ENCODE data around the gene PCDH9.

- TF ChIP-seq ZFAT (CRISPR knock-in tag; conservative IDR thresholded peaks at IDR 0.05) = no peak
- TF ChIP-seq ARNTL (CRISPR knock-in tag; IDR thresholded peaks at IDR 0.05) = no peak
- TF ChIP-seq CBFB (CRISPR knock-in tag; IDR thresholded peaks at IDR 0.05) = no peak
- no peak for TF ChIP-seq PHF8 (CRISPR knock-in tag; IDR thresholded peaks at IDR 0.05)
- no peak for TF ChIP-seq FOXJ3 (CRISPR knock-in tag; IDR thresholded peaks at IDR 0.05; ENCODE audit: borderline replicate concordance)
- TF ChIP-seq CTCF (CRISPR knock-in tag; IDR thresholded peaks at IDR 0.05) = no peak
- TF ChIP-seq NR3C1 (CRISPR knock-in tag; IDR thresholded peaks at IDR 0.05) = no peak
- no peak for TF ChIP-seq MNT (IDR thresholded peaks at IDR 0.05)
- TF ChIP-seq ZNF20 (CRISPR knock-in tag; IDR thresholded peaks at IDR 0.05) = no peak
These were observed 399.0 kb downstream of the PCDH9 start for GRCh38 chr13:66830940-66831716.
